H1 (cell line): ENCODE measurements around the gene PSPH. TPM values are rescaled to one million over a fixed set of nuclear protein-coding genes. Genes with fewer than 3 reads are reported as not detected.
"Not testable (repeated sequence)": the region's sequence is repeated elsewhere in the genome, so short reads cannot be mapped to it uniquely, and the experiment has no call there.

Experiments
- CTCF ChIA-PET: fragments of 300-600 bp; sonication (Branson Sonifier 250); formaldehyde crosslinking; loops from one replicate; lab custom pipeline; 2021; ENCODE audit not compliant: partially characterized antibody; lab: Charles Lee
- POLR2A ChIA-PET: fragments of 300-600 bp; sonication (Branson Sonifier 250); formaldehyde crosslinking; loops from one replicate; lab custom pipeline; 2021; ENCODE audit warnings: inconsistent platforms; ENCODE audit not compliant: partially characterized antibody; lab: Charles Lee
- DNase-seq, 2 experiments: peaks; one replicate each; pipeline versions ENCODE4 v3.0.0 to v3.0.0-alpha.2; 2010 to 2022; ENCODE audit warnings: low spot score in 2 of 2, low read depth in 1 of 2, mixed read lengths in 1 of 2
- FAIRE-seq: peaks from 2 replicates; lab custom pipeline; 2011; peaks lifted over from hg19 to GRCh38; lab: Jason Lieb, UNC
- H2AFZ ChIP-seq: 2 replicates; pipeline ENCODE4 v1.8.1; 2012; ENCODE audit warnings: low read length, inconsistent platforms
- H2AK5ac ChIP-seq: 2 replicates; pipeline ENCODE4 v1.6.1; 2013; ENCODE audit warnings: low read depth, low read length
- H2BK120ac ChIP-seq: replicated peaks from 2 replicates; pipeline ENCODE3; 2013; ENCODE audit warnings: low read depth, low read length, inconsistent platforms
- H2BK12ac ChIP-seq: 2 replicates; pipeline ENCODE4 v1.6.1; 2013; ENCODE audit warnings: low read depth, low read length
- H2BK15ac ChIP-seq: 2 replicates; pipeline ENCODE4 v1.6.1; 2013; ENCODE audit warnings: low read length
- H2BK20ac ChIP-seq: 2 replicates; pipeline ENCODE4 v1.6.1; 2013; ENCODE audit warnings: low read length
- H2BK5ac ChIP-seq: 2 replicates; pipeline ENCODE4 v1.6.1; 2013; ENCODE audit warnings: low read depth, low read length
- H3K14ac ChIP-seq: 2 replicates; pipeline ENCODE4 v1.6.1; 2013; ENCODE audit warnings: inconsistent platforms; ENCODE audit not compliant: insufficient read length
- H3K18ac ChIP-seq: 2 replicates; pipeline ENCODE4 v1.6.1; 2013; ENCODE audit warnings: low read length; ENCODE audit errors: extremely low read depth
- H3K23ac ChIP-seq: 2 replicates; pipeline ENCODE4 v1.6.1; 2013; ENCODE audit warnings: inconsistent platforms; ENCODE audit not compliant: insufficient read length
- H3K23me2 ChIP-seq: 2 replicates; pipeline ENCODE4 v1.6.1; 2013; ENCODE audit warnings: low read depth, low read length
- H3K27ac ChIP-seq: 2 replicates; pipeline ENCODE4 v1.6.1; 2011; ENCODE audit warnings: low read depth, low read length, inconsistent platforms
- H3K27me3 ChIP-seq, 4 experiments: replicated peaks in 1 of 4; 1 replicate in 1 of 4; 2 replicates in 3 of 4; pipeline versions ENCODE4 v1.6.1 to v1.8.1; 2011 to 2013; ENCODE audit warnings: low read length in 3 of 4, mild to moderate bottlenecking in 3 of 4, inconsistent platforms in 2 of 4, mixed read lengths in 2 of 4, moderate library complexity in 1 of 4; ENCODE audit not compliant: control insufficient read depth in 3 of 4, insufficient read depth in 3 of 4; ENCODE audit errors: extremely low read depth in 1 of 4
- H3K36me3 ChIP-seq, 4 experiments: 2 replicates each; pipeline versions ENCODE4 v1.6.1 to v1.8.1; 2011 to 2013; ENCODE audit warnings: mild to moderate bottlenecking in 4 of 4, low read length in 3 of 4, moderate library complexity in 2 of 4, control low read depth in 1 of 4, inconsistent platforms in 1 of 4; ENCODE audit not compliant: insufficient read depth in 4 of 4, control insufficient read depth in 2 of 4
- H3K4ac ChIP-seq: replicated peaks from 2 replicates; pipeline ENCODE3; 2013; ENCODE audit warnings: low read length, low read depth, mixed read lengths, inconsistent platforms; ENCODE audit not compliant: insufficient read length
- H3K4me1 ChIP-seq, 4 experiments: replicated peaks in 1 of 4; 1 replicate in 1 of 4; 2 replicates in 3 of 4; pipeline versions ENCODE4 v1.6.1 to v1.8.1; 2011 to 2013; ENCODE audit warnings: low read length in 3 of 4, inconsistent platforms in 2 of 4, mixed read lengths in 1 of 4; ENCODE audit not compliant: insufficient read depth in 4 of 4, control insufficient read depth in 3 of 4
- H3K4me2 ChIP-seq, 2 experiments: 2 replicates each; pipeline versions ENCODE4 v1.6.1 to v1.8.1; 2011 to 2013; ENCODE audit warnings: low read depth in 2 of 2, low read length in 2 of 2, control low read depth in 1 of 2, inconsistent platforms in 1 of 2, mild to moderate bottlenecking in 1 of 2; ENCODE audit not compliant: insufficient read depth in 1 of 2
- H3K4me3 ChIP-seq, 4 experiments: fragments of 200-600, 300-600 bp in 1 of 4; sonication (generic), shearing (Covaris generic), sonication (Bioruptor Twin) in 1 of 4; 2 replicates each; pipeline versions ENCODE4 v1.5.1 to v1.8.1; 2011 to 2016; ENCODE audit warnings: low read length in 4 of 4, low read depth in 3 of 4, control low read depth in 2 of 4, inconsistent platforms in 2 of 4, mild to moderate bottlenecking in 2 of 4, mixed read lengths in 1 of 4, moderate library complexity in 1 of 4; ENCODE audit not compliant: insufficient read depth in 2 of 4; ENCODE audit errors: extremely low read depth in 1 of 4
- H3K56ac ChIP-seq: replicated peaks from 2 replicates; pipeline ENCODE3; 2013; ENCODE audit warnings: low read depth, mild to moderate bottlenecking, mixed read lengths, low read length, inconsistent platforms; ENCODE audit not compliant: insufficient read length
- H3K79me1 ChIP-seq: 2 replicates; pipeline ENCODE4 v1.6.1; 2013; ENCODE audit warnings: low read depth, low read length, control low read depth
- H3K79me2 ChIP-seq, 2 experiments: 2 replicates each; pipeline versions ENCODE4 v1.6.1 to v1.8.1; 2012 to 2013; ENCODE audit warnings: low read length in 2 of 2, mild to moderate bottlenecking in 2 of 2, inconsistent platforms in 1 of 2; ENCODE audit not compliant: insufficient read depth in 2 of 2, control insufficient read depth in 1 of 2
- H3K9ac ChIP-seq, 4 experiments: replicated peaks in 1 of 4; 1 replicate in 1 of 4; 2 replicates in 3 of 4; pipeline versions ENCODE4 v1.6.1 to v1.8.1; 2011 to 2013; ENCODE audit warnings: low read depth in 3 of 4, low read length in 3 of 4, control low read depth in 2 of 4, mild to moderate bottlenecking in 2 of 4, moderate library complexity in 2 of 4, inconsistent platforms in 1 of 4; ENCODE audit errors: extremely low read depth in 1 of 4
- H3K9me3 ChIP-seq, 2 experiments: 2 replicates each; pipeline versions ENCODE4 v1.6.1 to v1.8.1; 2012 to 2013; ENCODE audit warnings: mild to moderate bottlenecking in 2 of 2, moderate library complexity in 2 of 2, control low read depth in 1 of 2, inconsistent platforms in 1 of 2, low read depth in 1 of 2, low read length in 1 of 2, mixed read lengths in 1 of 2; ENCODE audit not compliant: insufficient read depth in 2 of 2
- H4K20me1 ChIP-seq, 2 experiments: replicated peaks in 1 of 2; 2 replicates each; pipeline versions ENCODE3 to v1.8.1; 2011 to 2013; ENCODE audit warnings: inconsistent platforms in 2 of 2, low read length in 2 of 2, mild to moderate bottlenecking in 1 of 2; ENCODE audit not compliant: insufficient read depth in 2 of 2, control insufficient read depth in 1 of 2
- H4K5ac ChIP-seq: 2 replicates; pipeline ENCODE4 v1.6.1; 2013; ENCODE audit warnings: low read length, low read depth, mixed read lengths, inconsistent platforms; ENCODE audit not compliant: insufficient read length
- H4K8ac ChIP-seq: 2 replicates; pipeline ENCODE4 v1.8.0; 2013; ENCODE audit warnings: mild to moderate bottlenecking, moderate library complexity, low read length, inconsistent platforms; ENCODE audit not compliant: insufficient read depth; ENCODE audit errors: extremely low read depth
- H4K91ac ChIP-seq: replicated peaks from 2 replicates; pipeline ENCODE3; 2013; ENCODE audit warnings: low read length, mixed read lengths, inconsistent platforms; ENCODE audit not compliant: insufficient read length
- CREB1 ChIP-seq: IDR thresholded peaks from 2 replicates; pipeline ENCODE4 v1.6.1; 2012; ENCODE audit warnings: inconsistent platforms
- KDM4A ChIP-seq: IDR thresholded peaks from one replicate; pipeline ENCODE4 v1.7.1; 2012; ENCODE audit warnings: low read depth, mild to moderate bottlenecking, moderate library complexity, low read length, inconsistent platforms; ENCODE audit not compliant: severe bottlenecking
- SIN3A ChIP-seq, 2 experiments: IDR thresholded peaks in 1 of 2; conservative IDR thresholded peaks in 1 of 2; 2 replicates each; pipeline ENCODE4 v1.6.1; 2011 to 2012; ENCODE audit warnings: low read length in 2 of 2, improper control_type of control experiment in 1 of 2, low read depth in 1 of 2, mild to moderate bottlenecking in 1 of 2
- TEAD4 ChIP-seq: IDR thresholded peaks from 2 replicates; pipeline ENCODE4 v1.6.1; 2012; ENCODE audit warnings: low read depth, low read length, inconsistent platforms, mixed read lengths
- ZNF274 ChIP-seq: IDR thresholded peaks from 2 replicates; pipeline ENCODE4 v1.7.0; 2012; ENCODE audit warnings: low read length, borderline replicate concordance; ENCODE audit errors: extremely low read depth
- WGBS, 2 experiments: shearing (Covaris generic) in 1 of 2; methylation state at CpG; one replicate each; pipeline versions ENCODE4 v1.1.6 to v1.1.7; 2013 to 2015; ENCODE audit warnings: low lambda C conversion rate in 2 of 2, mixed read lengths in 2 of 2, inconsistent platforms in 1 of 2, low coverage in 1 of 2, missing lambda C conversion rate in 1 of 2; ENCODE audit not compliant: insufficient replicate concordance in 2 of 2, insufficient coverage in 1 of 2, insufficient read length in 1 of 2; ENCODE audit errors: extremely low coverage in 1 of 2, missing lambda C conversion rate in 1 of 2; 5-methylcytosine and 5-hydroxymethylcytosine counted together
- polyA plus RNA-seq, 7 experiments: library from polyadenylated mRNA; depleted of rRNA in 3 of 7; stranded (reverse) in 5 of 7; unstranded in 2 of 7; fragments of >200 nt in 5 of 7; fragments of 200-250 nt in 2 of 7; gene quantifications; 1 replicate in 5 of 7; 2 replicates in 1 of 7; 4 replicates in 1 of 7; pipeline versions ENCODE4 v1.2.1 to v1.2.3, GENCODE V29; 2011 to 2013; ENCODE audit warnings: missing spikeins in 2 of 7, mixed read lengths in 2 of 7
- total RNA-seq: library from RNA; stranded (reverse); fragmentation: NEBNext Ultra II Directional; extraction: Animal tissue kit (Norgen Biotek cat#: 25700); gene quantifications from 2 replicates; pipeline ENCODE4 v1.2.1, GENCODE V29; 2021
- TF ChIP-seq, protein P1 (sequence below): IDR thresholded peaks from 2 replicates; pipeline ENCODE4 v1.6.1; 2012; ENCODE audit warnings: inconsistent platforms

The PSPH gene
- total and polyA plus RNA-seq, 2 of the 8 experiments (the other 6 are each of a cell fraction or from before 2014, with no cell fraction given): 31.0 to 64.8 TPM

DNA sequence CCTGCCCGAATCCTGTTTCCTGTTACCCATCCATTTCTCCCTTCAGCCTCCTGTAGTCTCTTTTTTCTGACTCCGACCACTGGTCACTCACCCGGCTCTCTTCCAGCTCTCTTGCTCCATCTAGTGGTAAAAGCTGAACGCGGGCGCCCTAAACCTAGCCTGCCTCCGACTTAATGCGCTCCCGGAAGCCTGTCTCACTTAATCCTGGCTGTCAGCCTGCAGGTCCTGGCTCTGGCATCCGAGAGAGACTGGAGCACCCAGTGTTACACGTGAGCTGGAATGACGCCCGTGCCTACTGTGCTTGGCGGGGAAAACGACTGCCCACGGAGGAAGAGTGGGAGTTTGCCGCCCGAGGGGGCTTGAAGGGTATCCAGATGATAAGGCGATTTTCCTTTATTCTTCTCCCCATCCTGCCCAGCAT, 23.1 kb upstream of the PSPH start (continued):
- 0 out of 4 replicates have a peak, but pooled peaks of 1 of the 2 experiments have one; percentile 56 for TF ChIP-seq SIN3A (conservative IDR thresholded peaks at IDR 0.05 in 1 of 2, IDR thresholded peaks at IDR 0.05 in 1 of 2; ENCODE audit: low read depth in 1 of 2, low read length in 2 of 2)
- TF ChIP-seq CREB1: no peak; the same call in 1 of the 2 replicates
- no peak for TF ChIP-seq ZNF274
- TF ChIP-seq TEAD4: no peak
- TF ChIP-seq, protein P1, sequence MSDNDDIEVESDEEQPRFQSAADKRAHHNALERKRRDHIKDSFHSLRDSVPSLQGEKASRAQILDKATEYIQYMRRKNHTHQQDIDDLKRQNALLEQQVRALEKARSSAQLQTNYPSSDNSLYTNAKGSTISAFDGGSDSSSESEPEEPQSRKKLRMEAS: 0 out of 2 replicates have a peak, but pooled peaks have one; percentile 13
- no peak for TF ChIP-seq KDM4A

DNA sequence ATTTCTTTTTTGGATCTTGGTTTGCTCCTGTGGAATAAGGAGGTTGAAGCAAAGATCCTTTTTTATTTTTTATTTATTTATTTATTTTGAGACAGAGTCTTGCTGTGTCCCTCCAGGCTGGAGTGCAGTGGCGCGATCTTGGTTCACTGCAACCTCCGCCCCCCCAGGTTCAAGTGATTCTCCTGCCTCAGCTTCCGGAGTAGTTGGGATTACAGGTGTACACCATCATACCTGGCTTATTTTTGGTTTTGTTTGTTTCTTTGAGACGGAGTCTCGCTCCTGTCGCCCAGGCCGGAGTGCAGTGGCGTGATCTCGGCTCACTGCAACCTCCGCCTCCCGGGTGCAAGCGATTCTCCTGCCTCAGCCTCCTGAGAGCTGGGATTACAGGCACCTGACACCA, 15.1 kb upstream of the PSPH start:
- not testable (repeated sequence) for FAIRE-seq, H3K27me3 ChIP-seq, H2BK15ac ChIP-seq, H3K9ac ChIP-seq, H4K20me1 ChIP-seq, H2BK120ac ChIP-seq, H4K91ac ChIP-seq, H3K14ac ChIP-seq, H4K8ac ChIP-seq, H3K79me1 ChIP-seq, H3K79me2 ChIP-seq, H2AFZ ChIP-seq, H3K4ac ChIP-seq, H4K5ac ChIP-seq, DNase-seq, H3K4me3 ChIP-seq, H3K23me2 ChIP-seq, H3K4me1 ChIP-seq, H3K4me2 ChIP-seq, H2BK20ac ChIP-seq, H3K18ac ChIP-seq, H3K56ac ChIP-seq, H3K23ac ChIP-seq, H2BK12ac ChIP-seq, H2BK5ac ChIP-seq, H3K27ac ChIP-seq, H3K9me3 ChIP-seq, H2AK5ac ChIP-seq
- 98% methylated on average over 13 of the region's 13 CpGs; no CpG with 5 or more reads in 1 of the 2 experiments for WGBS, 2 experiments
- H3K36me3 ChIP-seq: peaks cover 8 to 43% (median 33%) of the 10 kb centered on the region in 4 experiments
- POLR2A ChIA-PET: interaction anchor here (1.1 to 44.4 kb wide), 6 partner anchors 8 to 66 kb away, joined by 3 to 869 read pairs (median 36); partner anchors contain the start of genes CCT6A and PSPH
- CTCF ChIA-PET: interaction anchor here (3.0 kb wide), 1 partner anchor 8 kb away, joined by 15 read pairs; no protein-coding TSS in a partner anchor
